Esophagus muscularis mucosa (tissue), 3 donors: ENCODE results near the gene PDE3A.

ENCODE experiments used
- EP300 ChIP-seq: sonication (generic); formaldehyde crosslinking; IDR thresholded peaks from one replicate; pipeline ENCODE4 v1.6.1; 2017; ENCODE audit warnings: antibody characterized with exemption
- TF ChIP-seq, protein P1 (sequence below), 3 experiments: fragments of 200-600 bp in 2 of 3; fragments of 450-650 bp in 1 of 3; sonication (generic) in 2 of 3; IDR thresholded peaks; one replicate each; pipeline ENCODE4 v1.5.1; 2017 to 2019; ENCODE audit warnings: antibody characterized with exemption in 3 of 3, mild to moderate bottlenecking in 2 of 3, moderate library complexity in 1 of 3

DNA sequence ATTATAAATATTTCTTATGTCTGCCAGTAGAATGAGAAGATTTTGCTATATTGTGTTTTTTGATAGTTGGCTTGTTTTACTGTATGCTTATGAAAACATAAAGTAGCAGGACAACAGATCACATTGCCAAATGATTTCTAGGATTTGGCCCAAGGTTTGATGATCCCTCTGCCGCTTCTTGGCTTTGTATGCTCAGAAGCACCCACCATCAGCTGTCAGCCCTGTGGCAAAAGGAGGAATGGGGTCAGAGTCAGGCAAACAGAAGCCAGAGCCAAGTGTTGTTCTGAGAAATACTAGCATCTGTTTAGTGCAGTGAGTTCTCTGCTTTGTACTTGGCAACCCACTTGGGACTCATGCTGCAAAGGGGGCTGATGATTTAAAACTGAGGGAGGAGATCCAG is 152.2 kb downstream of the PDE3A start:
- TF ChIP-seq, protein P1, sequence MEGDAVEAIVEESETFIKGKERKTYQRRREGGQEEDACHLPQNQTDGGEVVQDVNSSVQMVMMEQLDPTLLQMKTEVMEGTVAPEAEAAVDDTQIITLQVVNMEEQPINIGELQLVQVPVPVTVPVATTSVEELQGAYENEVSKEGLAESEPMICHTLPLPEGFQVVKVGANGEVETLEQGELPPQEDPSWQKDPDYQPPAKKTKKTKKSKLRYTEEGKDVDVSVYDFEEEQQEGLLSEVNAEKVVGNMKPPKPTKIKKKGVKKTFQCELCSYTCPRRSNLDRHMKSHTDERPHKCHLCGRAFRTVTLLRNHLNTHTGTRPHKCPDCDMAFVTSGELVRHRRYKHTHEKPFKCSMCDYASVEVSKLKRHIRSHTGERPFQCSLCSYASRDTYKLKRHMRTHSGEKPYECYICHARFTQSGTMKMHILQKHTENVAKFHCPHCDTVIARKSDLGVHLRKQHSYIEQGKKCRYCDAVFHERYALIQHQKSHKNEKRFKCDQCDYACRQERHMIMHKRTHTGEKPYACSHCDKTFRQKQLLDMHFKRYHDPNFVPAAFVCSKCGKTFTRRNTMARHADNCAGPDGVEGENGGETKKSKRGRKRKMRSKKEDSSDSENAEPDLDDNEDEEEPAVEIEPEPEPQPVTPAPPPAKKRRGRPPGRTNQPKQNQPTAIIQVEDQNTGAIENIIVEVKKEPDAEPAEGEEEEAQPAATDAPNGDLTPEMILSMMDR (IDR thresholded peaks at IDR 0.05), result no peak
- no peak for TF ChIP-seq EP300
